HepG2 (cell line): ENCODE measurements around the gene GPX7.

Source experiments
- BCL6 ChIP-seq: IDR thresholded peaks from 2 replicates; pipeline ENCODE4 v1.6.1; 2016; ENCODE audit warnings: missing genetic modification reagents, missing compliant biosample characterization
- CBX5 ChIP-seq: sonication (generic); formaldehyde crosslinking; IDR thresholded peaks from 2 replicates; pipeline ENCODE4 v1.4.0; 2020; ENCODE audit warnings: missing genetic modification reagents, borderline replicate concordance
- NFYB ChIP-seq: sonication (generic); formaldehyde crosslinking; IDR thresholded peaks from 2 replicates; pipeline ENCODE4 v1.4.0; 2020; ENCODE audit warnings: missing genetic modification reagents
- POLR2A ChIP-seq, 2 experiments: IDR thresholded peaks; 2 replicates each; pipeline ENCODE4 v1.6.1; 2011; ENCODE audit warnings: low read depth in 2 of 2, low read length in 2 of 2, mild to moderate bottlenecking in 1 of 2, moderate library complexity in 1 of 2; ENCODE audit not compliant: insufficient read depth in 1 of 2
- SMC3 ChIP-seq: IDR thresholded peaks from 2 replicates; pipeline ENCODE4 v1.6.1; 2011; ENCODE audit warnings: low read length, improper control_type of control experiment
- SRY ChIP-seq: sonication (generic); formaldehyde crosslinking; IDR thresholded peaks from 2 replicates; pipeline ENCODE4 v1.8.0; 2022; ENCODE audit warnings: mild to moderate bottlenecking, missing genetic modification reagents
- ZNF335 ChIP-seq: sonication (generic); formaldehyde crosslinking; IDR thresholded peaks from 2 replicates; pipeline ENCODE4 v1.4.0; 2020; ENCODE audit warnings: missing genetic modification reagents
- ZNF713 ChIP-seq: sonication (generic); formaldehyde crosslinking; IDR thresholded peaks from 2 replicates; pipeline ENCODE4 v1.4.0; 2020; ENCODE audit warnings: mild to moderate bottlenecking, missing genetic modification reagents
- TF ChIP-seq, protein P1 (sequence below): sonication (generic); formaldehyde crosslinking; IDR thresholded peaks from 2 replicates; pipeline ENCODE4 v1.9.0; 2021; ENCODE audit warnings: mild to moderate bottlenecking, missing genetic modification reagents
- TF ChIP-seq, protein P2 (sequence below): IDR thresholded peaks from 2 replicates; pipeline ENCODE4 v1.6.1; 2016; ENCODE audit warnings: low read depth, missing genetic modification reagents, missing compliant biosample characterization

DNA sequence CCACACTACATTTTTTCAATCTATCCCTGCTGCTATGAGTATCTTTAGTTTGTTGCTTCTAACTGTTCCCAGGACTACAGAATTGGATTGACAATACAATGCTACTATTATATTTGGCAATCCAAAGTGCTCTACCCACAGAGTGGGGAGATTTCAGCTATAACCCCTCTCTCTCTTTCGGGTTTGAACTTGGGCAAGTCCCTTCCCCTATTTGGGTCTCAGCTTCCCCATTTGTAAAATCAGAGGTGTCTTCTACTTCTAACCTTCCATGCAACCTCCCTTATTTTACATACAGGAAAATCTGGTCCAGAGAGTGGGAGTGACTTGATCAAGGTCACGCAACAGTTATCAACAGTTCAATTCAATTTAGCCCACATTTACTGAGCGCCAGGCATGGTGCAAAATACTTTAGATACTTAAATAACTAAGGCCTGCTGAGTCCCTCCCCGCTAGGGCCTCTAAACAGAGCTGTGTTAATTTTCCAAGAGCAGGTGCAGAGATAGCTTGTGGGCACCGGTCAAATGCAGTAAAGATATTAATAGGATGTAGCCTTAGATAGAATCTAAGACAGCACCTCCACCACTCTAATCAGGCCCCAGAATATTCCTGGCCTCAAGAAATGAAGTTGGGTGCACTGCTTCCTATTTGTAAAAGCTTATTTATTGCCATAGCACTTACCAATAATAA, 9.4 kb upstream of the GPX7 start:
- TF ChIP-seq CBX5 (CRISPR knock-in tag) = no peak
- no peak for TF ChIP-seq SRY (CRISPR knock-in tag)
- TF ChIP-seq ZNF713 = no peak
- TF ChIP-seq, protein P1, sequence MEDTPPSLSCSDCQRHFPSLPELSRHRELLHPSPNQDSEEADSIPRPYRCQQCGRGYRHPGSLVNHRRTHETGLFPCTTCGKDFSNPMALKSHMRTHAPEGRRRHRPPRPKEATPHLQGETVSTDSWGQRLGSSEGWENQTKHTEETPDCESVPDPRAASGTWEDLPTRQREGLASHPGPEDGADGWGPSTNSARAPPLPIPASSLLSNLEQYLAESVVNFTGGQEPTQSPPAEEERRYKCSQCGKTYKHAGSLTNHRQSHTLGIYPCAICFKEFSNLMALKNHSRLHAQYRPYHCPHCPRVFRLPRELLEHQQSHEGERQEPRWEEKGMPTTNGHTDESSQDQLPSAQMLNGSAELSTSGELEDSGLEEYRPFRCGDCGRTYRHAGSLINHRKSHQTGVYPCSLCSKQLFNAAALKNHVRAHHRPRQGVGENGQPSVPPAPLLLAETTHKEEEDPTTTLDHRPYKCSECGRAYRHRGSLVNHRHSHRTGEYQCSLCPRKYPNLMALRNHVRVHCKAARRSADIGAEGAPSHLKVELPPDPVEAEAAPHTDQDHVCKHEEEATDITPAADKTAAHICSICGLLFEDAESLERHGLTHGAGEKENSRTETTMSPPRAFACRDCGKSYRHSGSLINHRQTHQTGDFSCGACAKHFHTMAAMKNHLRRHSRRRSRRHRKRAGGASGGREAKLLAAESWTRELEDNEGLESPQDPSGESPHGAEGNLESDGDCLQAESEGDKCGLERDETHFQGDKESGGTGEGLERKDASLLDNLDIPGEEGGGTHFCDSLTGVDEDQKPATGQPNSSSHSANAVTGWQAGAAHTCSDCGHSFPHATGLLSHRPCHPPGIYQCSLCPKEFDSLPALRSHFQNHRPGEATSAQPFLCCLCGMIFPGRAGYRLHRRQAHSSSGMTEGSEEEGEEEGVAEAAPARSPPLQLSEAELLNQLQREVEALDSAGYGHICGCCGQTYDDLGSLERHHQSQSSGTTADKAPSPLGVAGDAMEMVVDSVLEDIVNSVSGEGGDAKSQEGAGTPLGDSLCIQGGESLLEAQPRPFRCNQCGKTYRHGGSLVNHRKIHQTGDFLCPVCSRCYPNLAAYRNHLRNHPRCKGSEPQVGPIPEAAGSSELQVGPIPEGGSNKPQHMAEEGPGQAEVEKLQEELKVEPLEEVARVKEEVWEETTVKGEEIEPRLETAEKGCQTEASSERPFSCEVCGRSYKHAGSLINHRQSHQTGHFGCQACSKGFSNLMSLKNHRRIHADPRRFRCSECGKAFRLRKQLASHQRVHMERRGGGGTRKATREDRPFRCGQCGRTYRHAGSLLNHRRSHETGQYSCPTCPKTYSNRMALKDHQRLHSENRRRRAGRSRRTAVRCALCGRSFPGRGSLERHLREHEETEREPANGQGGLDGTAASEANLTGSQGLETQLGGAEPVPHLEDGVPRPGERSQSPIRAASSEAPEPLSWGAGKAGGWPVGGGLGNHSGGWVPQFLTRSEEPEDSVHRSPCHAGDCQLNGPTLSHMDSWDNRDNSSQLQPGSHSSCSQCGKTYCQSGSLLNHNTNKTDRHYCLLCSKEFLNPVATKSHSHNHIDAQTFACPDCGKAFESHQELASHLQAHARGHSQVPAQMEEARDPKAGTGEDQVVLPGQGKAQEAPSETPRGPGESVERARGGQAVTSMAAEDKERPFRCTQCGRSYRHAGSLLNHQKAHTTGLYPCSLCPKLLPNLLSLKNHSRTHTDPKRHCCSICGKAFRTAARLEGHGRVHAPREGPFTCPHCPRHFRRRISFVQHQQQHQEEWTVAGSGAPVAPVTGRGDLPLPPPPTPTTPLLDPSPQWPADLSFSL = no peak
- no peak for TF ChIP-seq BCL6 (CRISPR knock-in tag)
- TF ChIP-seq NFYB (CRISPR knock-in tag) = no peak
- TF ChIP-seq SMC3 = no peak
- TF ChIP-seq, protein P2, sequence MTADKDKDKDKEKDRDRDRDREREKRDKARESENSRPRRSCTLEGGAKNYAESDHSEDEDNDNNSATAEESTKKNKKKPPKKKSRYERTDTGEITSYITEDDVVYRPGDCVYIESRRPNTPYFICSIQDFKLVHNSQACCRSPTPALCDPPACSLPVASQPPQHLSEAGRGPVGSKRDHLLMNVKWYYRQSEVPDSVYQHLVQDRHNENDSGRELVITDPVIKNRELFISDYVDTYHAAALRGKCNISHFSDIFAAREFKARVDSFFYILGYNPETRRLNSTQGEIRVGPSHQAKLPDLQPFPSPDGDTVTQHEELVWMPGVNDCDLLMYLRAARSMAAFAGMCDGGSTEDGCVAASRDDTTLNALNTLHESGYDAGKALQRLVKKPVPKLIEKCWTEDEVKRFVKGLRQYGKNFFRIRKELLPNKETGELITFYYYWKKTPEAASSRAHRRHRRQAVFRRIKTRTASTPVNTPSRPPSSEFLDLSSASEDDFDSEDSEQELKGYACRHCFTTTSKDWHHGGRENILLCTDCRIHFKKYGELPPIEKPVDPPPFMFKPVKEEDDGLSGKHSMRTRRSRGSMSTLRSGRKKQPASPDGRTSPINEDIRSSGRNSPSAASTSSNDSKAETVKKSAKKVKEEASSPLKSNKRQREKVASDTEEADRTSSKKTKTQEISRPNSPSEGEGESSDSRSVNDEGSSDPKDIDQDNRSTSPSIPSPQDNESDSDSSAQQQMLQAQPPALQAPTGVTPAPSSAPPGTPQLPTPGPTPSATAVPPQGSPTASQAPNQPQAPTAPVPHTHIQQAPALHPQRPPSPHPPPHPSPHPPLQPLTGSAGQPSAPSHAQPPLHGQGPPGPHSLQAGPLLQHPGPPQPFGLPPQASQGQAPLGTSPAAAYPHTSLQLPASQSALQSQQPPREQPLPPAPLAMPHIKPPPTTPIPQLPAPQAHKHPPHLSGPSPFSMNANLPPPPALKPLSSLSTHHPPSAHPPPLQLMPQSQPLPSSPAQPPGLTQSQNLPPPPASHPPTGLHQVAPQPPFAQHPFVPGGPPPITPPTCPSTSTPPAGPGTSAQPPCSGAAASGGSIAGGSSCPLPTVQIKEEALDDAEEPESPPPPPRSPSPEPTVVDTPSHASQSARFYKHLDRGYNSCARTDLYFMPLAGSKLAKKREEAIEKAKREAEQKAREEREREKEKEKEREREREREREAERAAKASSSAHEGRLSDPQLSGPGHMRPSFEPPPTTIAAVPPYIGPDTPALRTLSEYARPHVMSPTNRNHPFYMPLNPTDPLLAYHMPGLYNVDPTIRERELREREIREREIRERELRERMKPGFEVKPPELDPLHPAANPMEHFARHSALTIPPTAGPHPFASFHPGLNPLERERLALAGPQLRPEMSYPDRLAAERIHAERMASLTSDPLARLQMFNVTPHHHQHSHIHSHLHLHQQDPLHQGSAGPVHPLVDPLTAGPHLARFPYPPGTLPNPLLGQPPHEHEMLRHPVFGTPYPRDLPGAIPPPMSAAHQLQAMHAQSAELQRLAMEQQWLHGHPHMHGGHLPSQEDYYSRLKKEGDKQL (CRISPR knock-in tag) = no peak
- TF ChIP-seq ZNF335 (CRISPR knock-in tag) = no peak
- TF ChIP-seq POLR2A (IDR thresholded peaks at IDR 0.05; ENCODE audit: insufficient read depth in 1 of 2, low read depth in 2 of 2, low read length in 2 of 2) = no peak
